Cardiac muscle cell (in vitro differentiated cells and primary cell): ENCODE data around the gene CSNK1A1. TPM values are rescaled to one million over a fixed set of nuclear protein-coding genes. Genes with fewer than 3 reads are reported as not detected.
A peak's percentile ranks its signal among the peaks of the same experiment; 100 is the strongest.

Source experiments
- DNase-seq, 2 donors: peaks; one replicate each; pipeline versions ENCODE4 v3.0.0 to v3.0.0-alpha.2; 2010 to 2017; ENCODE audit warnings: low read depth in 1 of 2, low spot score in 1 of 2
- H3K27ac ChIP-seq: fragments of 200-600 bp; sonication (generic); 2 replicates; pipeline ENCODE4 v1.5.1; 2016
- H3K27me3 ChIP-seq: fragments of 200-600 bp; sonication (generic); 2 replicates; pipeline ENCODE4 v1.6.0; 2016; ENCODE audit warnings: control low read depth
- H3K36me3 ChIP-seq: fragments of 200-600 bp; sonication (generic); 2 replicates; pipeline ENCODE4 v1.5.1; 2016; ENCODE audit warnings: control low read depth
- H3K4me1 ChIP-seq: fragments of 200-600 bp; sonication (generic); 2 replicates; pipeline ENCODE4 v1.8.1; 2017; ENCODE audit warnings: low read depth, mild to moderate bottlenecking, mixed run types
- H3K4me3 ChIP-seq: fragments of 200-600 bp; sonication (generic); 2 replicates; pipeline ENCODE4 v1.5.1; 2016; ENCODE audit warnings: mild to moderate bottlenecking
- H3K9me3 ChIP-seq: fragments of 200-600 bp; sonication (generic); 2 replicates; pipeline ENCODE4 v1.5.1; 2017; ENCODE audit warnings: low read depth, mild to moderate bottlenecking, control low read depth
- polyA plus RNA-seq: library from polyadenylated mRNA; unstranded; fragments of >200 nt; fragmentation: Nextera tagmentation; extraction: Ambion mirVana; gene quantifications from 2 replicates; pipeline ENCODE4 v1.2.1, GENCODE V29; 2016
- total RNA-seq: library from RNA; depleted of rRNA; stranded (reverse); fragments of >200 nt; gene quantifications from 2 replicates; pipeline ENCODE4 v1.2.3, GENCODE V29; 2016
- TF ChIP-seq, protein P1 (sequence below): IDR thresholded peaks from 2 replicates; pipeline ENCODE4 v1.5.1; 2012; ENCODE audit warnings: low read depth, mild to moderate bottlenecking, low read length

Gene CSNK1A1
- total and polyA plus RNA-seq, 2 experiments from 2014 or later: 161 to 286 TPM

- TF ChIP-seq, protein P1, sequence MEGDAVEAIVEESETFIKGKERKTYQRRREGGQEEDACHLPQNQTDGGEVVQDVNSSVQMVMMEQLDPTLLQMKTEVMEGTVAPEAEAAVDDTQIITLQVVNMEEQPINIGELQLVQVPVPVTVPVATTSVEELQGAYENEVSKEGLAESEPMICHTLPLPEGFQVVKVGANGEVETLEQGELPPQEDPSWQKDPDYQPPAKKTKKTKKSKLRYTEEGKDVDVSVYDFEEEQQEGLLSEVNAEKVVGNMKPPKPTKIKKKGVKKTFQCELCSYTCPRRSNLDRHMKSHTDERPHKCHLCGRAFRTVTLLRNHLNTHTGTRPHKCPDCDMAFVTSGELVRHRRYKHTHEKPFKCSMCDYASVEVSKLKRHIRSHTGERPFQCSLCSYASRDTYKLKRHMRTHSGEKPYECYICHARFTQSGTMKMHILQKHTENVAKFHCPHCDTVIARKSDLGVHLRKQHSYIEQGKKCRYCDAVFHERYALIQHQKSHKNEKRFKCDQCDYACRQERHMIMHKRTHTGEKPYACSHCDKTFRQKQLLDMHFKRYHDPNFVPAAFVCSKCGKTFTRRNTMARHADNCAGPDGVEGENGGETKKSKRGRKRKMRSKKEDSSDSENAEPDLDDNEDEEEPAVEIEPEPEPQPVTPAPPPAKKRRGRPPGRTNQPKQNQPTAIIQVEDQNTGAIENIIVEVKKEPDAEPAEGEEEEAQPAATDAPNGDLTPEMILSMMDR: no peak
Measured at GRCh38 chr5:149528281-149529060, 22.8 kb downstream of the CSNK1A1 start.

GRCh38 chr5:149526845-149527590 lies 24.2 kb downstream of the CSNK1A1 start:
- DNase-seq: peak in 1 of 2 donors; percentile 72
- TF ChIP-seq, protein P1: no peak
- H3K4me1 ChIP-seq: peaks cover 44% of the 10 kb centered on the region
- H3K9me3 ChIP-seq: no peaks in the 10 kb centered on the region
- H3K27ac ChIP-seq: peak overlapping the region; percentile 52
- H3K27me3 ChIP-seq: no peaks in the 10 kb centered on the region
- peaks cover 29% of the 10 kb centered on the region for H3K36me3 ChIP-seq
- H3K4me3 ChIP-seq: no peak overlapping the region

More at GRCh38 chr5:149528281-149529060, 22.8 kb downstream of the CSNK1A1 start:
- Histone ChIP-seq H3K4me1 (peaks cover 44% of the 10 kb centered on the region), H3K36me3 (peaks cover 22% of the 10 kb centered on the region), H3K27ac (peak overlapping the region; percentile 22), H3K9me3 (no peaks in the 10 kb centered on the region), H3K27me3 (no peaks in the 10 kb centered on the region), H3K4me3 (no peak overlapping the region)
- no peak for DNase-seq

DNA sequence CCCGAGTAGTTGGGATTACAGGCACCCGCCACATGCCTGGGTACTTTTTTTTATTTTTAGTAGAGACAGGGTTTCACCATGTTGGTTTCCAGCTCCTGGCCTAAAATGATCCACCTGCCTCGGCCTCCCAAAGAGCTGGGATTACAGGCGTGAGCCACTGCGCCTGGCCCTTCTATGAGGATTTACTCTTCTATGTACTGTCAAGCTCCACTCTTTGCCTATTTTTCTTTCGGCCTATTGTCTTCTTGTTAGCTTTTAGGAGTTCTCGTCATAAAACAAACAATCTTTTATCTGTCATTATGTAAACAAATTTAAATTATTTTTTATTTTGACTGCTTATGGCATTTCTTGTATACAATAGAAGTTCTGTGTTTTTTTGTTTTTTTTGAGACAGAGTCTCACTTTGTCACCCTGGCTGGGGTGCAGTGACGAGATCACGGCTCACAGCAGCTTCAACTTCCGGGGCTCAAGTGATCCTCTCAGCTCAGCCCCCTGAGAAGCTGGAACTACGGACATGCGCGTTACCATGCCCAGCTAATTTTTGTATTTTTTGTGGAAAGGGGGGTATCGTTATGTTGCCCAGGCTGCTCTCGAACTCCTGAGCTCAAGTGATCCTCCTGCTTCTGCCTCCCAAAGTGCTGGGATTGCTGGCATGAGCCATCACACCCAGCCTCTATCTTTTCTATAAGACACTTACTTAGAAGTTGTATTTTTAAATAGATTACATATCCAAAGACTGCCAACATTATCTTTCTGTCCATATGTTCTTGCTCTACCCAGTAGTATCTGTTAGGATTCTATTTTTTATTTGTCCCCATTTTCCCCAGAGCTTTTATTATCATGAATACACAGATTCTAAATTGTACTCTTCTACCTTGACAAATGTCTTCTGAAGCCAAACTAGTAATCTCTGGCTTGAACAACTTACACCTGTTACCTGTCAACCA lies 29.2 kb downstream of the CSNK1A1 start:
- Histone ChIP-seq H3K27me3 (no peaks in the 10 kb centered on the region), H3K36me3 (peaks cover 46% of the 10 kb centered on the region)

GRCh38 chr5:149519601-149520000 lies 31.6 kb downstream of the CSNK1A1 start:
- peak in 1 of 2 donors; percentile 20 for DNase-seq
- H3K4me1 ChIP-seq: peaks cover 46% of the 10 kb centered on the region
- H3K27me3 ChIP-seq: no peaks in the 10 kb centered on the region
- H3K36me3 ChIP-seq: peaks cover 46% of the 10 kb centered on the region
- H3K9me3 ChIP-seq: no peaks in the 10 kb centered on the region
- peak overlapping the region; percentile 60 for H3K27ac ChIP-seq
- H3K4me3 ChIP-seq: no peak overlapping the region
- TF ChIP-seq, protein P1: no peak

More for the DNA sequence above, 29.2 kb downstream of the CSNK1A1 start:
- peak overlapping the region; percentile 52 for H3K27ac ChIP-seq
- H3K4me1 ChIP-seq: peaks cover 46% of the 10 kb centered on the region
- no peak for DNase-seq
- no peaks in the 10 kb centered on the region for H3K9me3 ChIP-seq
- TF ChIP-seq, protein P1: no peak
- no peak overlapping the region for H3K4me3 ChIP-seq

- Histone ChIP-seq H3K36me3 (peaks cover 36% of the 10 kb centered on the region), H3K4me3 (no peak overlapping the region), H3K9me3 (no peaks in the 10 kb centered on the region), H3K27ac (peak overlapping the region; percentile 38), H3K4me1 (peaks cover 55% of the 10 kb centered on the region), H3K27me3 (no peaks in the 10 kb centered on the region)
- DNase-seq: peak in 1 of 2 donors; percentile 30
- TF ChIP-seq, protein P1: no peak
Measured at GRCh38 chr5:149518620-149519019, 32.6 kb downstream of the CSNK1A1 start.
